Coronary artery (tissue), 2 donors: ENCODE data around the gene FGFBP3.
A peak's percentile ranks its signal among the peaks of the same experiment; 100 is the strongest.

Experiments
- DNase-seq: peaks from one replicate; pipeline ENCODE4 v3.0.0-alpha.2; 2017; ENCODE audit warnings: low spot score
- H3K27ac ChIP-seq, 2 donors: fragments of 200-600 bp; sonication (generic); one replicate each; pipeline ENCODE4 v1.5.1; 2016 to 2019
- H3K4me3 ChIP-seq: fragments of 200-600 bp; sonication (generic); 2 replicates; pipeline ENCODE4 v1.5.1; 2016; ENCODE audit warnings: mild to moderate bottlenecking, moderate library complexity
- CTCF ChIP-seq: fragments of 200-600 bp; sonication (generic); IDR thresholded peaks from one replicate; pipeline ENCODE4 v1.5.1; 2019; ENCODE audit warnings: antibody characterized with exemption

The FGFBP3 gene

GRCh38 chr10:91923371-91924211, 14.3 kb upstream of the FGFBP3 start, which contains the start of gene BTAF1:
Gene BTAF1 (plus strand): TSS chr10:91923770. CDS start chr10:91924077, 307 bp downstream.
- TF ChIP-seq CTCF: no peak
- DNase-seq: peak; percentile 90
- Histone ChIP-seq H3K4me3 (peak within 1 kb of the TSS; percentile 97), H3K27ac (peak within 1 kb of the TSS; percentile 97 to 98)

DNA sequence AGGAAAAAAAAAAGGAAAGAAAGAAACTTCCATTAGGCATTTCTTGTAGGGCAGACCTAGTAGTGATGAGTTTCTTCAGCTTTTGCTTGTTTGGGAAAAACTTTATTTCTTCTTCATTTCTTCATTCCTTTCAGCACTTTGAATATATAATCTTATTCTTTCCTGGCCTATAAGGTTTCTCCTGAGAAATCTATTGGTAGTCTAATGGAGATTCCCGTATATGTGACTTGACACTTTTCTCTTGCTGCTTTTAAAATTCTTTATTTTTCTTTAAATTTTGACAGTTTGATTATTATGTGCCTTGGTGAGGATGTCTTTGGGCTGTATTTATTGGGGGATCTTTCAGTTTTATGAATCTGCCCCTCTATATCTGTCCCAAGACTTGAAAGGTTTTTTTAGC, 10.4 kb upstream of the FGFBP3 start:
- no peak for TF ChIP-seq CTCF
- H3K27ac ChIP-seq: no peak overlapping the region
- H3K4me3 ChIP-seq: no peak overlapping the region
- no peak for DNase-seq

DNA sequence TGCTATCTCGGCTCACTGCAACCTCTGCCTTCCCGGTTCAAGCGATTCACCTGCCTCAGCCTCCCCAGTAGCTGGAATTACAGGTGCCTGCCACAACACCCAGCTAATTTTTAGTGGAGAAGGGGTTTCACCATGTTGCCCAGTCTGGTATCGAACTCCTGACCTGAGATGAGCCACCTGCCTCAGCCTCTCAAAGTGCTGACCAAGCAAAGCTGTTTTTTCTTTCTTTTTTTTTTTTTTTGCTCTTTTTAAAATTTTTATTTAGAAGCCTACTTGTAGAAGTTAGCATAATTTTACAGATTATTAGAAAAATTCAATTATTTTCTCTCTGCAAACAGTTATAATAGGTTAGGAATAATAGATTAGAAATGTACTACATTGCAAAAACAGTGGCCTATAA, 1.2 kb upstream of the FGFBP3 start:
- TF ChIP-seq CTCF: no peak

DNA sequence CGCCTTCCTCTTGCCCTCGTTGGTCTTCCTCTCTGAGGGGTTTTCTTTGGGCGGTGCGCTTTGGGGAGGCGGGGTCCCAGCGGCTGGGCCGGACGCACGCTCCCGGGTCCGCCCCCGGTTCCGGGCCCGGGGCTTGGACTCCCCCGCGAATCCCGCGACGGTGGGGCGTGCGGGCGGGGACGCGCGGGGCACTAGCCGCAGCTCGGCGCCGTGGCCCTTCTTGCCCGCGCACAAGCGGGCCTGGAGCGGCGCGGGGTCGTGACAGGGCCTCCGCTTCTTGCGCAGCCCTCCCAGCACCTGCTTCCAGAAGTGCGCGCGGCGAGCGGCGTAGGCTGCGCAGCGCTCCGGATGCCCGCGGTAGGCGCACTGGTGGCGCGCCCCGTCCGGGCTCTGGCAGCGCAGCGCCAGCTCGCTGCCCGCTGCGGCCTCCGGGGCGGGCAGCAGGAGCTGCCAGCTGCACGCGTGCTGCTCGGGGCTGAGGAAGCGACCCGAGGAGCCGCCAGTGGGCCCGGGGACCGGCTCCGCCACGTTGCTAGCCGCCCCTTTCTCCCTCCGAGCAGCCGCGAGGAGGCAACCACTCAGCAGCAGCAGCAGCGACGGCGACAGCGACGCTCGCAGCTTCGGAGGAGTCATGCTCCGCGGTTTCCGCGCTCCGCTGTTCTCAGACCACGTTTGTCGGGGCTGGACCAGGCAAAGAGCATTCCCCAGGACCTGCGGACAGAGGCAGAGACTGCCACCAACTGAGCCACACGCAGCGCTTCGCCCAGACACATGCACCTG, 759 bp downstream of the FGFBP3 start:
- no peak for TF ChIP-seq CTCF
- H3K4me3 ChIP-seq: peak overlapping the region; percentile 73
- peak overlapping the region; percentile 58 to 79 for H3K27ac ChIP-seq
- peak; percentile 84 for DNase-seq

More for the DNA sequence above, 1.2 kb upstream of the FGFBP3 start:
- H3K4me3 ChIP-seq: no peak overlapping the region
- DNase-seq: no peak
- H3K27ac ChIP-seq: no peak overlapping the region

- H3K4me3 ChIP-seq: peak overlapping the region; percentile 73
- H3K27ac ChIP-seq: peak overlapping the region; percentile 58 to 79
- no peak for DNase-seq
- TF ChIP-seq CTCF: no peak
These were observed 1.4 kb downstream of the FGFBP3 start for GRCh38 chr10:91907914-91908336.

DNA sequence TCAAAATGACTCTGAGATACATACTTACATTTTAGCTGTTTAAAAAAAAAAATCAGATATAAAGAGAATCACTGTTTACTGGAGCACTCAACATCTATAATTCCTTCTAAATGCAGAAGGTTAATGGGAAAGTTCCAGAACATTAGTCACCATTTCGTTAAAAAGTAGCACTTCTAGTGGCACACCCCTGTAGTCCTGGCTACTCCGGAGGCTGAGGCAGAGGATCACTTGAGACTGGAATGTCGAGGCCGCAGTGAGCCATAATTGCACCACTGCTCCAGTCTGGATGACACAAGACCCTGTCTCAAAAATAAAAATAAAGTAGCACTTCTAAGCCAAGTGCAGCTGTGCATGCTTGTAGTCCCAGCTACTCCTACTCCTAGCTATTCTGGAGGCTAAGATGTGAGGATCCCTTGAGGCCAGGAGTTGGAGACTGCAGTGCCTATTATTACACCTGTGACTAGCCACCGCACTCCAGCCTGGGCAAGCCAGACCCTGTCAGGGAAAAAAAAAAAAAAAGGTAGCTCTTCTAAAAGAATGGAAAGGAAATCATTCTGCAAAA, 2.2 kb downstream of the FGFBP3 start:
- TF ChIP-seq CTCF: no peak
- DNase-seq: no peak
- H3K4me3 ChIP-seq: peak overlapping the region; percentile 73
- H3K27ac ChIP-seq: no peak overlapping the region
